Measurements from ENCODE around the gene MAPK9.

MAPK9 gene

GRCh38 chr5:180294913-180295555 is 3.2 kb upstream of the MAPK9 start:
- peak; percentile 27 for DNase-seq (ENCODE audit: low read depth, low spot score)

- no peak for DNase-seq (ENCODE audit: low read depth, low spot score)
Observed at GRCh38 chr5:180294411-180294810, 2.5 kb upstream of the MAPK9 start.

GRCh38 chr5:180291234-180291940 is 496 bp downstream of the MAPK9 start:
- DNase-seq (ENCODE audit: low read depth, low spot score), result peak; percentile 26

- no peak for DNase-seq (ENCODE audit: low read depth, low spot score)
Observed at GRCh38 chr5:180290568-180291233, 1.2 kb downstream of the MAPK9 start.

- DNase-seq (ENCODE audit: low read depth, low spot score), result no peak
Observed at GRCh38 chr5:180289966-180290365, 1.9 kb downstream of the MAPK9 start.

GRCh38 chr5:180289433-180289832 is 2.5 kb downstream of the MAPK9 start:
- DNase-seq (ENCODE audit: low read depth, low spot score), result peak; percentile 80

- DNase-seq (ENCODE audit: low read depth, low spot score), result peak; percentile 22
Observed at GRCh38 chr5:180287868-180288267, 4.0 kb downstream of the MAPK9 start.

GRCh38 chr5:180287404-180287803 is 4.5 kb downstream of the MAPK9 start:
- no peak for DNase-seq (ENCODE audit: low read depth, low spot score)

GRCh38 chr5:180284149-180284548 is 7.7 kb downstream of the MAPK9 start:
- peak; percentile 16 for DNase-seq (ENCODE audit: low read depth, low spot score)

- DNase-seq (ENCODE audit: low read depth, low spot score), result no peak
Observed at GRCh38 chr5:180283026-180283615, 8.8 kb downstream of the MAPK9 start.

GRCh38 chr5:180282281-180282680 is 9.6 kb downstream of the MAPK9 start:
- DNase-seq (ENCODE audit: low read depth, low spot score), result no peak

- no peak for DNase-seq (ENCODE audit: low read depth, low spot score)
Observed at GRCh38 chr5:180281706-180282105, 10.2 kb downstream of the MAPK9 start.

- DNase-seq (ENCODE audit: low read depth, low spot score), result no peak
Observed at GRCh38 chr5:180274695-180275094, 17.2 kb downstream of the MAPK9 start.

GRCh38 chr5:180271221-180271620 is 20.7 kb downstream of the MAPK9 start:
- DNase-seq (ENCODE audit: low read depth, low spot score), result no peak

GRCh38 chr5:180259260-180259611 is 32.6 kb downstream of the MAPK9 start:
- no peak for DNase-seq (ENCODE audit: low read depth, low spot score)

- DNase-seq (ENCODE audit: low read depth, low spot score), result no peak
Observed at GRCh38 chr5:180253036-180253824, 38.7 kb downstream of the MAPK9 start.

- no peak for DNase-seq (ENCODE audit: low read depth, low spot score)
Observed at GRCh38 chr5:180251887-180252286, 40.0 kb downstream of the MAPK9 start.

GRCh38 chr5:180251141-180251540 is 40.7 kb downstream of the MAPK9 start:
- no peak for DNase-seq (ENCODE audit: low read depth, low spot score)

GRCh38 chr5:180250329-180250728 is 41.6 kb downstream of the MAPK9 start:
- no peak for DNase-seq (ENCODE audit: low read depth, low spot score)

GRCh38 chr5:180241600-180241999 is 50.3 kb downstream of the MAPK9 start:
- no peak for DNase-seq (ENCODE audit: low read depth, low spot score)

GRCh38 chr5:180238631-180239030 is 53.3 kb downstream of the MAPK9 start:
- DNase-seq (ENCODE audit: low read depth, low spot score), result no peak

- no peak for DNase-seq (ENCODE audit: low read depth, low spot score)
Observed at GRCh38 chr5:180235846-180236245, 56.0 kb downstream of the MAPK9 start.
